CD8-positive, alpha-beta memory T cell (primary cell): Measurements from ENCODE around the gene PIAS4. TPM values are rescaled to one million over a fixed set of nuclear protein-coding genes. Genes with fewer than 3 reads are reported as not detected.

Source experiments
- CTCF ChIA-PET: fragments of 350-600 bp; sonication (Branson Sonifier 250); formaldehyde crosslinking; loops from one replicate; lab custom pipeline; 2021; ENCODE audit warnings: antibody characterized with exemption; lab: Charles Lee
- POLR2A ChIA-PET: fragments of 350-600 bp; sonication (Branson Sonifier 250); formaldehyde crosslinking; loops from one replicate; lab custom pipeline; 2021; ENCODE audit warnings: antibody characterized with exemption; lab: Charles Lee
- DNase-seq, 5 donors: peaks; one replicate each; pipeline versions ENCODE4 v3.0.0 to v3.0.0-alpha.2; 2020 to 2022; ENCODE audit warnings: mixed read lengths in 1 of 5
- H3K27ac ChIP-seq: one replicate; pipeline ENCODE4 v1.7.0; 2013; ENCODE audit warnings: low read depth, mild to moderate bottlenecking, low read length, moderate library complexity
- H3K27me3 ChIP-seq: 2 replicates; pipeline ENCODE4 v1.7.0; 2013; ENCODE audit warnings: low read length, mild to moderate bottlenecking; ENCODE audit not compliant: insufficient read depth, poor library complexity, severe bottlenecking
- H3K36me3 ChIP-seq: 2 replicates; pipeline ENCODE4 v1.7.0; 2013; ENCODE audit warnings: mild to moderate bottlenecking, low read length, moderate library complexity; ENCODE audit not compliant: insufficient read depth
- H3K4me1 ChIP-seq: 2 replicates; pipeline ENCODE4 v1.7.0; 2013; ENCODE audit warnings: mild to moderate bottlenecking, low read length, moderate library complexity; ENCODE audit not compliant: insufficient read depth
- H3K4me3 ChIP-seq: 2 replicates; pipeline ENCODE4 v1.7.0; 2013; ENCODE audit warnings: mild to moderate bottlenecking, low read length
- H3K9me3 ChIP-seq: 2 replicates; pipeline ENCODE4 v1.7.0; 2013; ENCODE audit warnings: mild to moderate bottlenecking, low read length
- H3K27ac Mint-ChIP-seq, 8 donors: one replicate each; pipeline ENCODE4 v1.8.0; 2020 to 2021; ENCODE audit warnings: mixed read lengths in 8 of 8, mild to moderate bottlenecking in 6 of 8, inconsistent platforms in 3 of 8, moderate library complexity in 3 of 8
- H3K27me3 Mint-ChIP-seq, 2 donors: one replicate each; pipeline ENCODE4 v1.8.0; 2020 to 2021; ENCODE audit warnings: mixed read lengths in 2 of 2, mild to moderate bottlenecking in 1 of 2, moderate library complexity in 1 of 2
- H3K36me3 Mint-ChIP-seq, 3 donors: one replicate each; pipeline ENCODE4 v1.8.0; 2020 to 2021; ENCODE audit warnings: mixed read lengths in 3 of 3, inconsistent platforms in 1 of 3, mild to moderate bottlenecking in 1 of 3
- H3K4me1 Mint-ChIP-seq, 3 donors: one replicate each; pipeline ENCODE4 v1.8.0; 2020 to 2021; ENCODE audit warnings: mixed read lengths in 3 of 3, inconsistent platforms in 1 of 3, mild to moderate bottlenecking in 1 of 3
- H3K4me3 Mint-ChIP-seq, 7 donors: one replicate each; pipeline ENCODE4 v1.8.0; 2020 to 2021; ENCODE audit warnings: mixed read lengths in 7 of 7, mild to moderate bottlenecking in 6 of 7, moderate library complexity in 4 of 7, inconsistent platforms in 2 of 7
- H3K9me3 Mint-ChIP-seq, 5 donors: one replicate each; pipeline ENCODE4 v1.8.0; 2020 to 2022; ENCODE audit warnings: mixed read lengths in 5 of 5, mild to moderate bottlenecking in 3 of 5, moderate library complexity in 2 of 5, inconsistent platforms in 1 of 5
- polyA plus RNA-seq: library from polyadenylated mRNA; unstranded; fragments of 300-500 nt; fragmentation: Illumina TruSeq; gene quantifications from one replicate; pipeline ENCODE4 v1.2.3, GENCODE V29; 2021
- total RNA-seq, 2 experiments: library from RNA; stranded (reverse); gene quantifications; one replicate each; pipeline ENCODE4 v1.2.3, GENCODE V29; 2021

Gene PIAS4
- total and polyA plus RNA-seq, 3 experiments from 2014 or later = 6.3 to 33.8 (median 29.1) TPM

GRCh38 chr19:4088975-4089374 lies 81.4 kb downstream of the PIAS4 start:
- peaks cover 37 to 57% (median 51%) of the 10 kb centered on the region in 3 donors for H3K4me1 Mint-ChIP-seq
- H3K4me1 ChIP-seq = peaks cover 53% of the 10 kb centered on the region
- ChIA-PET POLR2A (interaction anchor here (0.6 to 2.1 kb wide), 15 partner anchors 11 to 384 kb away, joined by 3 to 27 read pairs (median 6); partner anchors contain the start of genes EEF2, PIAS4 and ZBTB7A), CTCF (interaction anchor here (0.6 to 3.0 kb wide), 10 partner anchors 9 to 109 kb away, joined by 3 to 23 read pairs (median 4); no protein-coding TSS in a partner anchor)
- no peaks in the 10 kb centered on the region for H3K27me3 Mint-ChIP-seq
- no peaks in the 10 kb centered on the region for H3K9me3 Mint-ChIP-seq
- DNase-seq = peak; percentile 48 to 83 (median 63)
- peaks cover 0 to 8% (median 0%) of the 10 kb centered on the region in 3 donors for H3K36me3 Mint-ChIP-seq
- no peaks in the 10 kb centered on the region for H3K27me3 ChIP-seq
- peak overlapping the region; percentile 62 for H3K27ac ChIP-seq
- H3K9me3 ChIP-seq = no peaks in the 10 kb centered on the region
- H3K27ac Mint-ChIP-seq = peak overlapping the region; percentile 81 to 96 (median 94)
- peak overlapping the region; percentile 49 for H3K4me3 ChIP-seq
- H3K4me3 Mint-ChIP-seq = peak overlapping the region; percentile 59 to 78 (median 72)
- no peaks in the 10 kb centered on the region for H3K36me3 ChIP-seq

Other genes with a start within 250 kb of the PIAS4 start
- 10 to 100 TPM; 36.3 to 39.0 TPM for gene APBA3, start 246.0 kb upstream of the PIAS4 start, total RNA-seq
- gene APBA3, start 246.0 kb upstream of the PIAS4 start, polyA plus RNA-seq = 40.8 TPM
- gene MRPL54, start 245.1 kb upstream of the PIAS4 start, total RNA-seq = 10 to 100 TPM; 85.0 to 95.3 TPM
- gene MRPL54, start 245.1 kb upstream of the PIAS4 start, polyA plus RNA-seq = 113 TPM
- gene RAX2, start 235.5 kb upstream of the PIAS4 start, total RNA-seq = not detected
- gene RAX2, start 235.5 kb upstream of the PIAS4 start, polyA plus RNA-seq = not detected
- 10 to 100 TPM; 27.6 to 28.1 TPM for gene MATK, start 221.4 kb upstream of the PIAS4 start, total RNA-seq
- gene MATK, start 221.4 kb upstream of the PIAS4 start, polyA plus RNA-seq = 142 TPM
- gene ZFR2, start 138.7 kb upstream of the PIAS4 start, total RNA-seq = under 1 TPM; 0.57 to 0.71 TPM
- gene ZFR2, start 138.7 kb upstream of the PIAS4 start, polyA plus RNA-seq = 4.8 TPM
- gene ATCAY, start 127.1 kb upstream of the PIAS4 start, total RNA-seq = not detected
- gene ATCAY, start 127.1 kb upstream of the PIAS4 start, polyA plus RNA-seq = not detected
- not detected for gene NMRK2, start 74.7 kb upstream of the PIAS4 start, total RNA-seq
- not detected for gene NMRK2, start 74.7 kb upstream of the PIAS4 start, polyA plus RNA-seq
- gene DAPK3, start 36.6 kb upstream of the PIAS4 start, total RNA-seq = 10 to 100 TPM; 42.5 to 44.9 TPM
- gene DAPK3, start 36.6 kb upstream of the PIAS4 start, polyA plus RNA-seq = 38.5 TPM
- 1,000 to 10,000 TPM; 3,106 to 3,129 TPM for gene EEF2, start 22.3 kb upstream of the PIAS4 start, total RNA-seq
- 533 TPM for gene EEF2, start 22.3 kb upstream of the PIAS4 start, polyA plus RNA-seq
- 10 to 100 TPM; 44.1 to 46.8 TPM for gene ZBTB7A, start 59.2 kb downstream of the PIAS4 start, total RNA-seq
- 86.1 TPM for gene ZBTB7A, start 59.2 kb downstream of the PIAS4 start, polyA plus RNA-seq
- 100 to 1,000 TPM; 161 to 164 TPM for gene MAP2K2, start 116.4 kb downstream of the PIAS4 start, total RNA-seq
- 122 TPM for gene MAP2K2, start 116.4 kb downstream of the PIAS4 start, polyA plus RNA-seq
- not detected for gene CREB3L3, start 145.9 kb downstream of the PIAS4 start, total RNA-seq
- gene CREB3L3, start 145.9 kb downstream of the PIAS4 start, polyA plus RNA-seq = 0.07 TPM
- gene SIRT6, start 174.8 kb downstream of the PIAS4 start, total RNA-seq = 10 to 100 TPM; 33.5 to 38.6 TPM
- gene SIRT6, start 174.8 kb downstream of the PIAS4 start, polyA plus RNA-seq = 1.6 TPM
- under 1 TPM; 0.89 to 0.90 TPM for gene ANKRD24, start 175.0 kb downstream of the PIAS4 start, total RNA-seq
- 0.48 TPM for gene ANKRD24, start 175.0 kb downstream of the PIAS4 start, polyA plus RNA-seq
- gene EBI3, start 221.8 kb downstream of the PIAS4 start, total RNA-seq = 10 to 100 TPM; 14.2 to 14.8 TPM
- gene EBI3, start 221.8 kb downstream of the PIAS4 start, polyA plus RNA-seq = not detected
- 10 to 100 TPM; 38.8 to 41.2 TPM for gene YJU2, start 239.3 kb downstream of the PIAS4 start, total RNA-seq
- gene YJU2, start 239.3 kb downstream of the PIAS4 start, polyA plus RNA-seq = 29.6 TPM